Stomach (tissue), 9 donors: ENCODE data around the gene WNT11. TPM values are rescaled to one million over a fixed set of nuclear protein-coding genes. Genes with fewer than 3 reads are reported as not detected.

Source experiments
- DNase-seq, 2 donors: peaks; one replicate each; pipeline versions ENCODE4 v3.0.0 to v3.0.0-alpha.2; 2013 to 2019
- H3K27ac ChIP-seq, 5 donors: fragments of 200-600 bp in 4 of 5; sonication (generic) in 4 of 5; one replicate each; pipeline ENCODE4 v1.5.1; 2013 to 2019; ENCODE audit warnings: mild to moderate bottlenecking in 1 of 5, moderate library complexity in 1 of 5
- H3K27me3 ChIP-seq, 3 donors: fragments of 200-600 bp; sonication (generic); one replicate each; pipeline ENCODE4 v1.5.1; 2017 to 2019; ENCODE audit warnings: mixed run types in 1 of 3
- H3K36me3 ChIP-seq, 4 donors: fragments of 200-600 bp; sonication (generic); 1 replicate in 3 of 4; 2 replicates in 1 of 4; pipeline ENCODE4 v1.5.1; 2016 to 2019
- H3K4me1 ChIP-seq, 4 donors: fragments of 200-600 bp; sonication (generic); one replicate each; pipeline ENCODE4 v1.5.1; 2016 to 2019
- H3K4me3 ChIP-seq, 4 donors: fragments of 200-600 bp; sonication (generic) in 3 of 4; one replicate each; pipeline ENCODE4 v1.5.1; 2016 to 2019; ENCODE audit warnings: mild to moderate bottlenecking in 1 of 4
- H3K9me3 ChIP-seq, 4 donors: fragments of 200-600 bp; sonication (generic); one replicate each; pipeline ENCODE4 v1.5.1; 2016 to 2019
- CTCF ChIP-seq, 7 experiments: fragments of 450-650 bp in 4 of 7; fragments of 200-600 bp in 3 of 7; sonication (generic) in 3 of 7; IDR thresholded peaks; one replicate each; pipeline ENCODE4 v1.5.1; 2016 to 2019; ENCODE audit warnings: antibody characterized with exemption in 7 of 7, control low read depth in 2 of 7, mild to moderate bottlenecking in 1 of 7
- EP300 ChIP-seq: sonication (generic); formaldehyde crosslinking; IDR thresholded peaks from one replicate; pipeline ENCODE4 v1.6.1; 2017; ENCODE audit warnings: antibody characterized with exemption
- POLR2A ChIP-seq, 4 donors: fragments of 450-650 bp; IDR thresholded peaks; one replicate each; pipeline ENCODE4 v1.6.1; 2016; ENCODE audit warnings: antibody characterized with exemption in 4 of 4, control low read depth in 2 of 4, mild to moderate bottlenecking in 1 of 4, moderate library complexity in 1 of 4
- POLR2AphosphoS5 ChIP-seq, 3 donors: sonication (generic); formaldehyde crosslinking; IDR thresholded peaks; one replicate each; pipeline ENCODE4 v1.6.1; 2016; ENCODE audit warnings: antibody characterized with exemption in 3 of 3
- WGBS, 5 donors: extraction: QIAGEN DNeasy Blood & Tissue Kit in 3 of 5; methylation state at CpG; one replicate each; pipeline versions ENCODE4 v1.1.5 to v1.1.7; 2013 to 2018; 5-methylcytosine and 5-hydroxymethylcytosine counted together
- intact Hi-C: fragments of 100-400 bp; cut with DNase I; formaldehyde crosslinking; loops from one replicate; pipeline ENCODE4 v1.15.1; 2023; ENCODE audit warnings: low total_unique reads
- polyA plus RNA-seq, 3 donors: library from polyadenylated mRNA; stranded (reverse); fragments of 200-250 nt; gene quantifications; one replicate each; pipeline ENCODE4 v1.2.3, GENCODE V29; 2013
- total RNA-seq, 5 donors: library from RNA; depleted of rRNA; stranded (reverse); fragments of >200 nt; gene quantifications; one replicate each; pipeline versions ENCODE4 v1.1.0 to v1.2.3, GENCODE V29; 2014 to 2016
- donor health status: healthy with polysubstance abuse.
- donor health status: Bipolar disorder and iron deficiency.
- donor health status: healthy.

Gene WNT11
- total and polyA plus RNA-seq, 8 donors, result 0.12 to 96.7 (median 1.3) TPM; not detected in 2

GRCh38 chr11:76247091-76247490 is 40.8 kb upstream of the WNT11 start:
- peaks cover 0 to 23% (median 0%) of the 10 kb centered on the region in 3 donors for H3K27me3 ChIP-seq
- intact Hi-C loops, result no loop called here
- H3K9me3 ChIP-seq, result peaks cover 0 to 16% (median 4%) of the 10 kb centered on the region in 4 donors
- no peak for TF ChIP-seq EP300
- no peak for TF ChIP-seq CTCF (IDR thresholded peaks at IDR 0.05)
- no peak for TF ChIP-seq POLR2A (IDR thresholded peaks at IDR 0.05)
- TF ChIP-seq POLR2AphosphoS5 (IDR thresholded peaks at IDR 0.05), result no peak
- no peaks in the 10 kb centered on the region for H3K36me3 ChIP-seq
- 93 to 95% (median 93%) methylated on average over 5 to 6 of the region's 6 CpGs for WGBS, 5 donors
- H3K4me1 ChIP-seq, result peaks cover 0 to 10% (median 0%) of the 10 kb centered on the region in 4 donors
- no peak overlapping the region for H3K27ac ChIP-seq
- no peak overlapping the region for H3K4me3 ChIP-seq
- no peak for DNase-seq

DNA sequence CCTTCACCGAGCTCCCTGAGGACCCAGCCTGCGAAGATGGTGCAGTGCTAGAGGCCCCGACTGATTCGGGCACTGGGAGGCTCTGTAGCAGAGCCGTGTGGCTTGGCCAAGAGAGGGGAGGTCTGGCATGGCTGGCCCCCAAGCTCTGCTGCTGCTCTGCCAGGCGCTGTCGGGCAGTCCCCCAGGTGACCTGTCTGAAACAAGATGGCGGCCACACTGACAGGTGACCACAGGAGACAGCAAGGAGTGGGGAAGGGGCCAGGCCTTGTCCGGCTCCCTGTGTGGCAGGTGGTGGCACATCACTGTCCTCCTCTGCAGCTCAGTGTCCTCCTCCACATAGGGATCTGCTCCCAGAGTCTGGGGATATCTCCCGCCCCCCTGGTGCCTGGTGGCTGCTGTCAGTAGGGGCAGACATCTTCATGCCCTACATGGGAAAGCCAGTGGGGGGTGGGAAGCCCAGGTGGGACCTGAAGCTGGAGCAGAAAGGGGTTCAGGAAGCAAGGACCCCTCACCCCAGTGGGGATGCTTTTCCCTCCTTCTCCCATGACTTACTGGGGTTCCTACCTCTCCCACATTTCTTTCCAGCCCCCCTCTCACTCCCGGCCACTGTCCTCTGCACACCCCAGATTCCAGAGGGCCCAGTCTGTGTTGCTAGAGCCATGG is 40.1 kb upstream of the WNT11 start:
- Histone ChIP-seq H3K4me3 (no peak overlapping the region), H3K27me3 (peaks cover 0 to 23% (median 0%) of the 10 kb centered on the region in 3 donors), H3K36me3 (no peaks in the 10 kb centered on the region), H3K9me3 (peaks cover 0 to 16% (median 4%) of the 10 kb centered on the region in 4 donors), H3K27ac (no peak overlapping the region), H3K4me1 (peaks cover 0 to 10% (median 0%) of the 10 kb centered on the region in 4 donors)
- TF ChIP-seq EP300 (no peak), CTCF (IDR thresholded peaks at IDR 0.05) (no peak), POLR2A (IDR thresholded peaks at IDR 0.05) (no peak), POLR2AphosphoS5 (IDR thresholded peaks at IDR 0.05) (no peak)
- whole genome bisulfite sequencing, 5 donors, result 92 to 99% (median 96%) methylated on average over 7 to 11 of the region's 11 CpGs
- intact Hi-C loops, result no loop called here
- no peak for DNase-seq

DNA sequence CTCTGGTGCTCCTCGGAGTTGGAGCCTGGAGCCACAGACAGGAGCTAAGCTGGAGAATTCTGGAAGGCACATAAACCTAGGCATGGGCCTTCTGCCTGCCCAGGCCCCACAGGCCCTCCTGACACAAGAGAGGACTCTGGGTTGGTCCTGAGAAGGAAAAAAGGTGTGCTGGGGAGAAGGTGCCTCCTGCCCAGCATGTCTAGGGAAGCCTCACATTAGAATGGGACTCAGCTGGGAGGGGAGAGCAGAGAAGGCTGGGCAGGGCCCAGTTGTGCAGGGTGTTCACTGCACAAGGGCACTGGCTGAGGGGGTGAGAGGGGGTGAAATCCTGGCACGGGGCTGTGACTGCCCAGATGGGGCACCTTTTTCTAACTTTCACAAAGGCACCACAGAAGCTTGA is 39.4 kb upstream of the WNT11 start:
- WGBS, 5 donors, result 68 to 90% (median 76%) methylated on average over 2 of the region's 2 CpGs
- H3K36me3 ChIP-seq, result no peaks in the 10 kb centered on the region
- peaks cover 0 to 10% (median 4%) of the 10 kb centered on the region in 4 donors for H3K9me3 ChIP-seq
- no peak overlapping the region for H3K27ac ChIP-seq
- H3K4me1 ChIP-seq, result peaks cover 0 to 10% (median 0%) of the 10 kb centered on the region in 4 donors
- no peak for DNase-seq
- TF ChIP-seq CTCF (IDR thresholded peaks at IDR 0.05), result no peak
- TF ChIP-seq POLR2A (IDR thresholded peaks at IDR 0.05), result no peak
- TF ChIP-seq EP300, result no peak
- TF ChIP-seq POLR2AphosphoS5 (IDR thresholded peaks at IDR 0.05), result no peak
- H3K4me3 ChIP-seq, result no peak overlapping the region
- peaks cover 0 to 23% (median 0%) of the 10 kb centered on the region in 3 donors for H3K27me3 ChIP-seq
- intact Hi-C loops, result no loop called here

DNA sequence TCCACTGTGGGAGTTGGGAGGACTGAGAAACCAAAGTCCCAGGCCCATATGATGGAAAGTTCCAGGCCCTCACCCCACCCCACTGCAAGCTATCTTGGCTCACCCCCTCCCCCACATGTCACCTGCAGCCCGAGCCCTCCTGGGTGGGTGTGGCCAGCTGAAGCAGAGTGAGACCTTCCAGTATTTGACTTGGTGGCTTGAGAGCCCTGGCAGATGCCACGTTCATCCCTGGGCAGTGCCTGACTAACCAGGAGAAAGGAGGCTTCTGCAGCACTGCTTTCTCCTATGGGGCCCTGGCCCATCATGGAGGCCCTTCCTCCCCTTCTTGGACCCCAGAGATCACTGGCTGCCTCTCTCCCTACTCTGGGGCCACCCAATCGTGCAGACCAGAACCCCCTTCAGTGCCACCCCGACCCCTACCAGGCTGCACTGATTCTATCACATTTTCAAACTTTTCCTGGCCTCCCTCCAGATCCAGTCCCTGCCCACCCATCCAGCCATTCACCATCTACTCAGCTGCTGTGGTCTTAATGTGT is 38.1 kb upstream of the WNT11 start:
- Histone ChIP-seq H3K4me3 (no peak overlapping the region), H3K27ac (no peak overlapping the region), H3K4me1 (peaks cover 0 to 3% (median 0%) of the 10 kb centered on the region in 4 donors), H3K27me3 (peaks cover 0 to 23% (median 0%) of the 10 kb centered on the region in 3 donors), H3K36me3 (no peaks in the 10 kb centered on the region), H3K9me3 (no peaks in the 10 kb centered on the region)
- no peak for DNase-seq
- intact Hi-C loops, result no loop called here
- WGBS, 5 donors, result 69 to 87% (median 73%) methylated on average over 4 of the region's 4 CpGs
- TF ChIP-seq POLR2A (IDR thresholded peaks at IDR 0.05) (no peak), CTCF (IDR thresholded peaks at IDR 0.05) (no peak), POLR2AphosphoS5 (IDR thresholded peaks at IDR 0.05) (no peak)
